Body of pancreas (tissue), 4 donors: Measurements from ENCODE around the gene ARID3A.

Experiments used
- POLR2A ChIP-seq, 3 donors: fragments of 450-650 bp; IDR thresholded peaks; one replicate each; pipeline ENCODE4 v1.6.1; 2016; ENCODE audit warnings: antibody characterized with exemption in 3 of 3, mild to moderate bottlenecking in 2 of 3
- TF ChIP-seq, protein P1 (sequence below), 7 experiments: fragments of 450-650 bp in 4 of 7; fragments of 200-600 bp in 3 of 7; sonication (generic) in 3 of 7; IDR thresholded peaks; one replicate each; pipeline ENCODE4 v1.5.1; 2016 to 2019; ENCODE audit warnings: antibody characterized with exemption in 7 of 7

DNA sequence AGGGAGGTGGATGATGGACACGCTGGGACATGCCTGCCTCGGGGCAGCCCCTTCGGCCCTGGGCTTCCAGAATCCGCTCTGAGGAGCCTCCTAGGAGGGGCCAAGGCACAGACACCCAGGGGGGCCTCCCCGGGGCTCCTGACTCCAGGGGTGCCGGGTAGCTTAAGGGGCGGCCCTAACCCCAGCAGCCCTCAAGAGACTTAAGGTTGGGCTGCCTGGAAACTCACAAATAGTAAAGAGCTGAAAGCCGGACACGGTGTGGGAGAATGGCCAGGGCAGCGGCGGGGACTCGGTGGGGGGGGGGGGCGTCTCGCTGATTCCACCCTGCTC is 7.7 kb downstream of the ARID3A start:
- TF ChIP-seq POLR2A (IDR thresholded peaks at IDR 0.05), result no peak
- TF ChIP-seq, protein P1, sequence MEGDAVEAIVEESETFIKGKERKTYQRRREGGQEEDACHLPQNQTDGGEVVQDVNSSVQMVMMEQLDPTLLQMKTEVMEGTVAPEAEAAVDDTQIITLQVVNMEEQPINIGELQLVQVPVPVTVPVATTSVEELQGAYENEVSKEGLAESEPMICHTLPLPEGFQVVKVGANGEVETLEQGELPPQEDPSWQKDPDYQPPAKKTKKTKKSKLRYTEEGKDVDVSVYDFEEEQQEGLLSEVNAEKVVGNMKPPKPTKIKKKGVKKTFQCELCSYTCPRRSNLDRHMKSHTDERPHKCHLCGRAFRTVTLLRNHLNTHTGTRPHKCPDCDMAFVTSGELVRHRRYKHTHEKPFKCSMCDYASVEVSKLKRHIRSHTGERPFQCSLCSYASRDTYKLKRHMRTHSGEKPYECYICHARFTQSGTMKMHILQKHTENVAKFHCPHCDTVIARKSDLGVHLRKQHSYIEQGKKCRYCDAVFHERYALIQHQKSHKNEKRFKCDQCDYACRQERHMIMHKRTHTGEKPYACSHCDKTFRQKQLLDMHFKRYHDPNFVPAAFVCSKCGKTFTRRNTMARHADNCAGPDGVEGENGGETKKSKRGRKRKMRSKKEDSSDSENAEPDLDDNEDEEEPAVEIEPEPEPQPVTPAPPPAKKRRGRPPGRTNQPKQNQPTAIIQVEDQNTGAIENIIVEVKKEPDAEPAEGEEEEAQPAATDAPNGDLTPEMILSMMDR (IDR thresholded peaks at IDR 0.05), result no peak
